ENCODE results near the gene CTDSP1. TPM values are rescaled to one million over a fixed set of nuclear protein-coding genes. Genes with fewer than 3 reads are reported as not detected.

Gene CTDSP1
- total RNA-seq, 8 experiments from 2014 or later, result 6.3 to 76.7 (median 23.0) TPM

DNA sequence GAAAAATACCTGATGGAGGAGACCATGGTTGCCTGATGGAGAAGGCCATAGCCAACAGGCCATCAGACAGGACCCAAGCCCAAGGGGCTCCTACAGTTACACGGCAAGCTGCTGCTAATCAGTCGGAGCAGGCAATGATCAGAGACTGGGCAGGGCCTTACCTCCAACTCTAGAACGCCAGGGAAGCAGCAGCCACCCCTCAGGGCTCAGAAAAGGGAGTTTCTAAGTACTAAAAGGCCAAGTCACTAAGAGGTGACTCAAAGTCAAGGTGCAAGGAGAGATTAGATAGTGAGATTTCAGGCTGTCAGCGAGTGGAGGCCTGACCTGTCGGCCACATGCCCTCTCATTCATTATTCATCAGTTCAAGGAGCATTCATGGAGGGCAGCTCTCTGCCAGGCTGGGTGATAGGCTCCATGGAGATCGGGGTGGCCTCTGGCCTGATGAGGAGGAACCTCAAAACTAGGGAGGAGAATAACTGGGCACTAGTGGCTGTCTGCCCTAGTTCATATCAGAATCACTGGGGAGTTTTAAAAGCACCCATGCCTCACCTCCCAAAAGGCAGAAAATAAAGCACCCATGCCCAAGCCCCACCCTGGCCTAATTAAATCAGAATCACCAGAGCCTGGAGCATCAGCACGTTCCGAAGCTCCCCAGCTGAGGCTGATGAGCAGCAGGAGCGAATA is 22.9 kb downstream of the CTDSP1 start:
- in situ Hi-C loops (cut with MboI; ENCODE audit: low pct_unique_long_range_greater_than_20kb in 2 of 9, low sequenced_read_pairs in 9 of 9, unreplicated experiment in 9 of 9), result loop anchor here in 1 of 9 experiments (25.0 kb wide), 1 partner anchor 215 kb away; no protein-coding TSS in a partner anchor
- 50 to 94% (median 81%) methylated on average over 1 to 6 of the region's 9 CpGs; no CpG with 5 or more reads in 2 of the 10 experiments for WGBS, 10 experiments
- H3K27ac ChIP-seq, result no peak overlapping the region
- ATAC-seq (replicated peaks in 6 of 8), result no peak
- H3K4me3 ChIP-seq, result no peak overlapping the region
- no peaks in the 10 kb centered on the region for H3K4me1 ChIP-seq (replicated peaks in 1 of 2)

GRCh38 chr2:218423584-218423983 is 23.9 kb downstream of the CTDSP1 start:
- Histone ChIP-seq H3K4me3 (no peak overlapping the region), H3K4me1 (replicated peaks in 1 of 2) (no peaks in the 10 kb centered on the region), H3K27ac (no peak overlapping the region)
- ATAC-seq (replicated peaks in 6 of 8), result no peak
- 69 to 100% (median 80%) methylated on average over 1 to 5 of the region's 9 CpGs; no CpG with 5 or more reads in 3 of the 10 experiments for WGBS, 10 experiments
- in situ Hi-C loops (cut with MboI; ENCODE audit: low pct_unique_long_range_greater_than_20kb in 2 of 9, low sequenced_read_pairs in 9 of 9, unreplicated experiment in 9 of 9), result loop anchor here in 1 of 9 experiments (25.0 kb wide), 1 partner anchor 214 kb away; no protein-coding TSS in a partner anchor

DNA sequence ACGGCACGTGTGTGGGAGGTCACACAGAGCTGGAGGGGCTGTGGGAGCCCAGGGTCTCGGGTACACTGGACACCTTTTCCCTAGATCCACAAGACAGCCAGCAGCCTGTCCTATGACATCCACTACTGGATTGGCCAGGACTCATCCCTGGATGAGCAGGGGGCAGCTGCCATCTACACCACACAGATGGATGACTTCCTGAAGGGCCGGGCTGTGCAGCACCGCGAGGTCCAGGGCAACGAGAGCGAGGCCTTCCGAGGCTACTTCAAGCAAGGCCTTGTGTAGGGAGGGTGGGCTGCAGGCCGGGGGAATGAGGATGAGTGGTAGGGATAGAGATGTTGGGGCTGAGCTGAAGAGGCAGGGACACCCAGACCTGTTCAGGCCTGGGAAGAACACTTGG is 25.9 kb downstream of the CTDSP1 start:
- in situ Hi-C loops (cut with MboI; ENCODE audit: low pct_unique_long_range_greater_than_20kb in 2 of 9, low sequenced_read_pairs in 9 of 9, unreplicated experiment in 9 of 9), result no loop called here
- H3K27ac ChIP-seq, result no peak overlapping the region
- WGBS, 10 experiments, result 63 to 67% methylated on average over 2 to 3 of the region's 10 CpGs; no CpG with 5 or more reads in 8 of the 10 experiments
- H3K4me3 ChIP-seq, result no peak overlapping the region
- ATAC-seq (replicated peaks in 6 of 8), result no peak
- no peaks in the 10 kb centered on the region for H3K4me1 ChIP-seq (replicated peaks in 1 of 2)

- no peaks in the 10 kb centered on the region for H3K4me1 ChIP-seq (replicated peaks in 1 of 2)
- no peak overlapping the region for H3K4me3 ChIP-seq
- no peak overlapping the region for H3K27ac ChIP-seq
- peak in 1 of 8 experiments; percentile 27 for ATAC-seq (replicated peaks in 6 of 8)
- in situ Hi-C loops (cut with MboI; ENCODE audit: low pct_unique_long_range_greater_than_20kb in 2 of 9, low sequenced_read_pairs in 9 of 9, unreplicated experiment in 9 of 9), result no loop called here
- 67 to 100% (median 80%) methylated on average over 1 to 3 of the region's 11 CpGs; no CpG with 5 or more reads in 5 of the 10 experiments for WGBS, 10 experiments
Observed at GRCh38 chr2:218427741-218428140, 28.1 kb downstream of the CTDSP1 start.

GRCh38 chr2:218428846-218429558 is 29.3 kb downstream of the CTDSP1 start:
- in situ Hi-C loops (cut with MboI; ENCODE audit: low pct_unique_long_range_greater_than_20kb in 2 of 9, low sequenced_read_pairs in 9 of 9, unreplicated experiment in 9 of 9), result no loop called here
- H3K4me3 ChIP-seq, result no peak overlapping the region
- no peak for ATAC-seq (replicated peaks in 6 of 8)
- no peaks in the 10 kb centered on the region for H3K4me1 ChIP-seq (replicated peaks in 1 of 2)
- 80 to 100% (median 84%) methylated on average over 1 to 10 of the region's 24 CpGs; no CpG with 5 or more reads in 4 of the 10 experiments for WGBS, 10 experiments
- H3K27ac ChIP-seq, result no peak overlapping the region

GRCh38 chr2:218429911-218430692 is 30.4 kb downstream of the CTDSP1 start:
- in situ Hi-C loops (cut with MboI; ENCODE audit: low pct_unique_long_range_greater_than_20kb in 2 of 9, low sequenced_read_pairs in 9 of 9, unreplicated experiment in 9 of 9), result no loop called here
- no peak overlapping the region for H3K27ac ChIP-seq
- no peaks in the 10 kb centered on the region for H3K4me1 ChIP-seq (replicated peaks in 1 of 2)
- H3K4me3 ChIP-seq, result no peak overlapping the region
- 66 to 100% (median 80%) methylated on average over 1 to 4 of the region's 9 CpGs; no CpG with 5 or more reads in 5 of the 10 experiments for WGBS, 10 experiments
- ATAC-seq (replicated peaks in 6 of 8), result peak in 3 of 8 experiments; percentile 15 to 71 (median 55)

- H3K4me1 ChIP-seq (replicated peaks in 1 of 2), result no peaks in the 10 kb centered on the region
- in situ Hi-C loops (cut with MboI; ENCODE audit: low pct_unique_long_range_greater_than_20kb in 2 of 9, low sequenced_read_pairs in 9 of 9, unreplicated experiment in 9 of 9), result no loop called here
- WGBS, 10 experiments, result 0 to 93% (median 76%) methylated on average over 1 to 4 of the region's 11 CpGs; no CpG with 5 or more reads in 5 of the 10 experiments
- no peak for ATAC-seq (replicated peaks in 6 of 8)
- no peak overlapping the region for H3K27ac ChIP-seq
- H3K4me3 ChIP-seq, result no peak overlapping the region
Observed at GRCh38 chr2:218430721-218431120, 31.1 kb downstream of the CTDSP1 start.

DNA sequence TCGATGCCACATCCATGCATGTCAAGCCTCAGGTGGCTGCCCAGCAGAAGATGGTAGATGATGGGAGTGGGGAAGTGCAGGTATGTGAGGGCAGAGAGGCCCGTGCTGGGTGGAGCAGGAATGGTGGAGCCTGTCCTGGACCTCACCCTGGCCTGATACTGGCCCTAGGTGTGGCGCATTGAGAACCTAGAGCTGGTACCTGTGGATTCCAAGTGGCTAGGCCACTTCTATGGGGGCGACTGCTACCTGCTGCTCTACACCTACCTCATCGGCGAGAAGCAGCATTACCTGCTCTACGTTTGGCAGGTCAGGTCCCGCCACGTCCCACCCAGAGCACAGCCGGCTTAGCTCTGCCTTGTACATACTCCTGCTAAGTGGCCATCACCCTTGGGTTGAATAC is 32.2 kb downstream of the CTDSP1 start:
- Histone ChIP-seq H3K27ac (no peak overlapping the region), H3K4me3 (no peak overlapping the region), H3K4me1 (replicated peaks in 1 of 2) (no peaks in the 10 kb centered on the region)
- in situ Hi-C loops (cut with MboI; ENCODE audit: low pct_unique_long_range_greater_than_20kb in 2 of 9, low sequenced_read_pairs in 9 of 9, unreplicated experiment in 9 of 9), result no loop called here
- 70 to 100% (median 86%) methylated on average over 1 to 7 of the region's 10 CpGs; no CpG with 5 or more reads in 4 of the 10 experiments for WGBS, 10 experiments
- ATAC-seq (replicated peaks in 6 of 8), result no peak

- ATAC-seq (replicated peaks in 6 of 8), result no peak
- Histone ChIP-seq H3K4me3 (no peak overlapping the region), H3K27ac (no peak overlapping the region), H3K4me1 (replicated peaks in 1 of 2) (no peaks in the 10 kb centered on the region)
- 0 to 93% (median 85%) methylated on average over 1 to 5 of the region's 8 CpGs; no CpG with 5 or more reads in 1 of the 10 experiments for WGBS, 10 experiments
- in situ Hi-C loops (cut with MboI; ENCODE audit: low pct_unique_long_range_greater_than_20kb in 2 of 9, low sequenced_read_pairs in 9 of 9, unreplicated experiment in 9 of 9), result no loop called here
Observed at GRCh38 chr2:218432676-218433365, 33.2 kb downstream of the CTDSP1 start.

DNA sequence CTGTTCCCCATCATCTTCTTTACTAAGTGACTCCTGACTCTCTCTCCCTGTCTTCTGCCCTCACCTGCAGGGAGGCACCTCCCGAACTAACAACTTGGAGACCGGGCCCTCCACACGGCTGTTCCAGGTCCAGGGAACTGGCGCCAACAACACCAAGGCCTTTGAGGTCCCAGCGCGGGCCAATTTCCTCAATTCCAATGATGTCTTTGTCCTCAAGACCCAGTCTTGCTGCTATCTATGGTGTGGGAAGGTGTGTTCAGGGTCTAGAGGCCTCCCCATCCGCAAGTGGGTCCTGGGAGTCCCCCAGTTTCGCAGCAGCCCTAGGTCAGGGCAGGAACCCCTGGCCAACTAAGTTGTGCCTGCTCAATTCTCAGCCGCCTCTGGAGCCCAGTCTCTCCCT is 34.8 kb downstream of the CTDSP1 start:
- 67 to 91% (median 78%) methylated on average over 1 to 4 of the region's 9 CpGs; no CpG with 5 or more reads in 5 of the 10 experiments for WGBS, 10 experiments
- ATAC-seq (replicated peaks in 6 of 8), result no peak
- in situ Hi-C loops (cut with MboI; ENCODE audit: low pct_unique_long_range_greater_than_20kb in 2 of 9, low sequenced_read_pairs in 9 of 9, unreplicated experiment in 9 of 9), result no loop called here
- no peak overlapping the region for H3K27ac ChIP-seq
- no peak overlapping the region for H3K4me3 ChIP-seq
- no peaks in the 10 kb centered on the region for H3K4me1 ChIP-seq (replicated peaks in 1 of 2)

GRCh38 chr2:218435003-218435982 is 35.6 kb downstream of the CTDSP1 start:
- ATAC-seq (replicated peaks in 6 of 8), result no peak
- 60 to 86% (median 79%) methylated on average over 1 to 6 of the region's 11 CpGs; no CpG with 5 or more reads in 5 of the 10 experiments for WGBS, 10 experiments
- Histone ChIP-seq H3K4me3 (no peak overlapping the region), H3K4me1 (replicated peaks in 1 of 2) (no peaks in the 10 kb centered on the region), H3K27ac (no peak overlapping the region)
- in situ Hi-C loops (cut with MboI; ENCODE audit: low pct_unique_long_range_greater_than_20kb in 2 of 9, low sequenced_read_pairs in 9 of 9, unreplicated experiment in 9 of 9), result no loop called here

Measured in motor neuron (in vitro differentiated cells).